ENCODE results near the gene DUXB. TPM values are rescaled to one million over a fixed set of nuclear protein-coding genes. Genes with fewer than 3 reads are reported as not detected.

Gene DUXB
- total and polyA plus RNA-seq, 2 of the 13 experiments (the other 11 are each of a cell fraction or from before 2014, with no cell fraction given): not detected

GRCh38 chr16:75745823-75746222, 44.6 kb upstream of the DUXB start:
- Histone ChIP-seq H3K9ac (ENCODE audit: insufficient read depth, low read depth, low read length) (no peak overlapping the region), H2AFZ (ENCODE audit: low read length) (no peak overlapping the region), H3K36me3 (replicated peaks in 1 of 2; ENCODE audit: control insufficient read depth in 1 of 2, insufficient read depth in 2 of 2, low read length in 2 of 2) (no peaks in the 10 kb centered on the region), H3K79me2 (ENCODE audit: insufficient read depth, low read length) (no peaks in the 10 kb centered on the region), H4K20me1 (ENCODE audit: insufficient read depth, low read length) (no peaks in the 10 kb centered on the region), H3K27me3 (ENCODE audit: control insufficient read depth in 1 of 2, insufficient read depth in 2 of 2, low read length in 2 of 2) (no peaks in the 10 kb centered on the region), H3K4me3 (replicated peaks in 1 of 3; ENCODE audit: insufficient read depth in 1 of 3, low read depth in 2 of 3, low read length in 3 of 3) (no peak overlapping the region), H3K9me3 (ENCODE audit: low read length) (peaks cover 41% of the 10 kb centered on the region), H3K27ac (ENCODE audit: extremely low read length, insufficient read depth, low read length) (no peak overlapping the region), H3K4me1 (ENCODE audit: insufficient read depth, low read length) (no peaks in the 10 kb centered on the region), H3K4me2 (ENCODE audit: low read depth, low read length) (no peak overlapping the region)
- no peak for ATAC-seq
- BruUV-seq (replicated peaks): no TSS peak
- in situ Hi-C loops (cut with HindIII; ENCODE audit: extremely low pct_ligation_motif_present, low pct_unique_long_range_greater_than_20kb) (no loop called here), intact Hi-C loops (cut with micrococcal nuclease; ENCODE audit: unreplicated experiment) (no loop called here)
- no peak for FAIRE-seq
- POLR2A ChIA-PET: no interaction called here
- CTCF ChIA-PET (ENCODE audit: low intra/inter-chr PET ratio, low total read pairs): no interaction called here
- no peak for DNase-seq (ENCODE audit: low spot score)
- 52% methylated on average over 1 of the region's 1 CpG for WGBS (ENCODE audit: low lambda C conversion rate)
- TF ChIP-seq SIX4 (CRISPR knock-in tag; IDR thresholded peaks at IDR 0.05) (no peak), ZNF891 (CRISPR knock-in tag; IDR thresholded peaks at IDR 0.05) (no peak), ZNF362 (CRISPR knock-in tag; IDR thresholded peaks at IDR 0.05; ENCODE audit: borderline replicate concordance) (no peak), FUBP1 (CRISPR knock-in tag; IDR thresholded peaks at IDR 0.05; ENCODE audit: borderline replicate concordance) (no peak), NBN (conservative IDR thresholded peaks at IDR 0.05) (no peak), ZNF431 (CRISPR knock-in tag; IDR thresholded peaks at IDR 0.05; ENCODE audit: borderline replicate concordance, low read depth) (no peak), HDAC6 (IDR thresholded peaks at IDR 0.05; ENCODE audit: low read depth, low read length) (no peak), SAP130 (CRISPR knock-in tag; IDR thresholded peaks at IDR 0.05; ENCODE audit: low read depth) (no peak), MIER3 (CRISPR knock-in tag; IDR thresholded peaks at IDR 0.05; ENCODE audit: borderline replicate concordance) (no peak), THAP11 (CRISPR knock-in tag; IDR thresholded peaks at IDR 0.05) (no peak), FOXJ3 (CRISPR knock-in tag; IDR thresholded peaks at IDR 0.05; ENCODE audit: borderline replicate concordance) (no peak), ISX (CRISPR knock-in tag; conservative IDR thresholded peaks at IDR 0.05) (no peak), PHF8 (CRISPR knock-in tag; IDR thresholded peaks at IDR 0.05) (no peak), ZNF615 (CRISPR knock-in tag; IDR thresholded peaks at IDR 0.05; ENCODE audit: borderline replicate concordance) (no peak), NR1H2 (CRISPR knock-in tag; IDR thresholded peaks at IDR 0.05; ENCODE audit: borderline replicate concordance, low read depth) (no peak)
- TF ChIP-seq, protein P1, sequence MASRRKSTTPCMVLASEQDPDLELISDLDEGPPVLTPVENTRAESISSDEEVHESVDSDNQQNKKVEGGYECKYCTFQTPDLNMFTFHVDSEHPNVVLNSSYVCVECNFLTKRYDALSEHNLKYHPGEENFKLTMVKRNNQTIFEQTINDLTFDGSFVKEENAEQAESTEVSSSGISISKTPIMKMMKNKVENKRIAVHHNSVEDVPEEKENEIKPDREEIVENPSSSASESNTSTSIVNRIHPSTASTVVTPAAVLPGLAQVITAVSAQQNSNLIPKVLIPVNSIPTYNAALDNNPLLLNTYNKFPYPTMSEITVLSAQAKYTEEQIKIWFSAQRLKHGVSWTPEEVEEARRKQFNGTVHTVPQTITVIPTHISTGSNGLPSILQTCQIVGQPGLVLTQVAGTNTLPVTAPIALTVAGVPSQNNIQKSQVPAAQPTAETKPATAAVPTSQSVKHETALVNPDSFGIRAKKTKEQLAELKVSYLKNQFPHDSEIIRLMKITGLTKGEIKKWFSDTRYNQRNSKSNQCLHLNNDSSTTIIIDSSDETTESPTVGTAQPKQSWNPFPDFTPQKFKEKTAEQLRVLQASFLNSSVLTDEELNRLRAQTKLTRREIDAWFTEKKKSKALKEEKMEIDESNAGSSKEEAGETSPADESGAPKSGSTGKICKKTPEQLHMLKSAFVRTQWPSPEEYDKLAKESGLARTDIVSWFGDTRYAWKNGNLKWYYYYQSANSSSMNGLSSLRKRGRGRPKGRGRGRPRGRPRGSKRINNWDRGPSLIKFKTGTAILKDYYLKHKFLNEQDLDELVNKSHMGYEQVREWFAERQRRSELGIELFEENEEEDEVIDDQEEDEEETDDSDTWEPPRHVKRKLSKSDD (CRISPR knock-in tag; IDR thresholded peaks at IDR 0.05; ENCODE audit: low read depth): no peak
